22Rv1 (cell line): Measurements from ENCODE around the gene ACTRT2.

Source experiments
- ZFX ChIP-seq: fragments of 450-650 bp; IDR thresholded peaks from 2 replicates; pipeline ENCODE4 v1.6.1; 2017; ENCODE audit warnings: antibody characterized with exemption, borderline replicate concordance
- TF ChIP-seq, protein P1 (sequence below): fragments of 450-650 bp; IDR thresholded peaks from 2 replicates; pipeline ENCODE4 v1.5.1; 2017; ENCODE audit warnings: mild to moderate bottlenecking

GRCh38 chr1:2985067-2985561, 36.2 kb upstream of the ACTRT2 start:
- TF ChIP-seq, protein P1, sequence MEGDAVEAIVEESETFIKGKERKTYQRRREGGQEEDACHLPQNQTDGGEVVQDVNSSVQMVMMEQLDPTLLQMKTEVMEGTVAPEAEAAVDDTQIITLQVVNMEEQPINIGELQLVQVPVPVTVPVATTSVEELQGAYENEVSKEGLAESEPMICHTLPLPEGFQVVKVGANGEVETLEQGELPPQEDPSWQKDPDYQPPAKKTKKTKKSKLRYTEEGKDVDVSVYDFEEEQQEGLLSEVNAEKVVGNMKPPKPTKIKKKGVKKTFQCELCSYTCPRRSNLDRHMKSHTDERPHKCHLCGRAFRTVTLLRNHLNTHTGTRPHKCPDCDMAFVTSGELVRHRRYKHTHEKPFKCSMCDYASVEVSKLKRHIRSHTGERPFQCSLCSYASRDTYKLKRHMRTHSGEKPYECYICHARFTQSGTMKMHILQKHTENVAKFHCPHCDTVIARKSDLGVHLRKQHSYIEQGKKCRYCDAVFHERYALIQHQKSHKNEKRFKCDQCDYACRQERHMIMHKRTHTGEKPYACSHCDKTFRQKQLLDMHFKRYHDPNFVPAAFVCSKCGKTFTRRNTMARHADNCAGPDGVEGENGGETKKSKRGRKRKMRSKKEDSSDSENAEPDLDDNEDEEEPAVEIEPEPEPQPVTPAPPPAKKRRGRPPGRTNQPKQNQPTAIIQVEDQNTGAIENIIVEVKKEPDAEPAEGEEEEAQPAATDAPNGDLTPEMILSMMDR = no peak
- TF ChIP-seq ZFX = no peak
